22Rv1 (cell line): ENCODE results near the gene GTF2F2.

Experiments used
- H3K27ac ChIP-seq: fragments of 450-650 bp; 2 replicates; pipeline ENCODE4 v1.5.1; 2017
- CTCF ChIP-seq: fragments of 450-650 bp; IDR thresholded peaks from 2 replicates; pipeline ENCODE4 v1.5.1; 2017; ENCODE audit warnings: mild to moderate bottlenecking
- ZFX ChIP-seq: fragments of 450-650 bp; IDR thresholded peaks from 2 replicates; pipeline ENCODE4 v1.6.1; 2017; ENCODE audit warnings: antibody characterized with exemption, borderline replicate concordance

Gene GTF2F2

DNA sequence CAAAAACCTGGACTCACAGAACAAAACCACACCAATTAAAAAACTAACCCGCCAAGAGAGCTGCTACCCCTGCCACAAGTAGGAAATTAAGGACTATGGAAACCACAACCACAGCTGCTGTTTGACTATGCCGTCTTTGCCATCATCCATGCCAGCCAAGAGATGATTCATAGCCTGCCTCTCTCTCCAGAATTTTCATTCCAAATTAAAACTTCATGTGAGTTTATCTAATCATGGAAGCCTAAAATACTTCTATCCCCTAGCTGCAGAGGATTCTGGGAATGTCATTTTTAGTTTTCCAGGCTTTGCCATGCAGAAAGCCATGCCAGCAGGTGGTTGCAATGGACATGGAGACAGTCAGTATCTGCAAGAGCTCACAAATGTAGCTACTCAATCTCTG, 27.6 kb upstream of the GTF2F2 start:
- no peak overlapping the region for H3K27ac ChIP-seq

DNA sequence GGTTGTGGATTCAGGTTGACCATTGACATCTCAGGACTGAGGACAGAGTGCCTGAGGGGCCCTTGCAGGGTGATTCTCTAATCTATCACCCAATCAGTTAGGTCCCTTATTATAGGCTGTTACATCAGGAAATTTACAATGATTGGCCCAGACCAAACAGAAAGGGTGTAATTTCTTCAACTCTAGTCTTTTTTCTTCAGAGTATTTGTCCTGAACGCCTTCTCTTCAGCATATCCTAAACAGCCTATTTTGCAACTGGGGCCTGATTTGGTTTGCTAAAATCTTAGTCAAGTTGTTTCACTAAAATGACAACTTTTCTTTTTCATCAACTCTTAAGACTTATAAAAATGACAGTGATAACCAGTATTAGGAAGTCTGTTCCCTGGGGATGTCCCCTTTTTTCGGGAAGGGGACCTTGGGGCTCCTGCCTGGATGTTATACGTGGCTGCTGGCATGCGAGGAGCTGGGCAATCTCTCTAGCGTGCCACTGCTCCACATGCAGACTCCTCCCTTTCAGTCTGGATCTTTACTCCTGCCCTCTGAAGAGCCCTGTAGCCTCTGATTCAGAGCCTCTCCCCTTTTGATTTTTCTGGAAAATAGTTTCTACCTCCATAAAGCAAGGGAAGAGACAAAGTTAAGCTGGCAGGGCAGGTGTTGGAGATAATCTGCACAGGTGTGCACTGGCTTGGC, 19.6 kb upstream of the GTF2F2 start:
- H3K27ac ChIP-seq, result no peak overlapping the region
- TF ChIP-seq ZFX, result no peak
- no peak for TF ChIP-seq CTCF

More for the DNA sequence above, 27.6 kb upstream of the GTF2F2 start:
- TF ChIP-seq ZFX, result no peak
- no peak for TF ChIP-seq CTCF

DNA sequence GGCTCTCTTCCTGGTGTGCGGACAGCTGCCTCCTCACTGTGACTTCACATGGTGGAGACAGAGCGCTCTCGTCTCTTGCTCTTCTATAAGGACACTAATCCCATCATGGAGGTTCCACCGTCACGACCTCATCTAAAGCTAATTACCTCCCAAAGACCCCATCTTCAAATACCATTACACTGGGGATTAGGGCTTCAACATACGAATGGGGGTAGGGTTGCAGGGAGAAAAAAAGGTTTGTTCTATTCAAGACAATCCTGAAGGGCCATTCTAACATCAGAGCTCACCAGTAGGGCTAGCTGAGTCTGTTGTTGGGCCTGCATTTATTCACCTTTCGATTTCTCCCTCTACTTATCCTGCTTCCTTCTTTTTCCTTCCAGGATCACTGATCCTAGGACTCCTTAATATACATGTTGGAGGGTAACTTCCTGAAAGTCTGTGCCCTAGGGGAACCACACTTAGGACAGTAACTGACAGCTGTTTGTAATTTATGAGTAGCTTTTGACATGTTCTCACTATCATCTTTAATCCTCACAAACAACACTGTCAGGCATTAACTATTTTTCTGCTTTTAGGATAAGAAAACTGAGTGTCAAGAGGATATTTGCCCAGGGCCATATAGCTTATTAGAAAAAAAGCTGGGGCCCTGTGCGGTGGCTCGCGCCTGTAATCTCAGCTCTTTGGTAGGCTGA, 18.8 kb upstream of the GTF2F2 start:
- TF ChIP-seq ZFX (no peak), CTCF (no peak)
- no peak overlapping the region for H3K27ac ChIP-seq

GRCh38 chr13:45102136-45102507, 18.2 kb upstream of the GTF2F2 start:
- TF ChIP-seq ZFX (no peak), CTCF (no peak)

DNA sequence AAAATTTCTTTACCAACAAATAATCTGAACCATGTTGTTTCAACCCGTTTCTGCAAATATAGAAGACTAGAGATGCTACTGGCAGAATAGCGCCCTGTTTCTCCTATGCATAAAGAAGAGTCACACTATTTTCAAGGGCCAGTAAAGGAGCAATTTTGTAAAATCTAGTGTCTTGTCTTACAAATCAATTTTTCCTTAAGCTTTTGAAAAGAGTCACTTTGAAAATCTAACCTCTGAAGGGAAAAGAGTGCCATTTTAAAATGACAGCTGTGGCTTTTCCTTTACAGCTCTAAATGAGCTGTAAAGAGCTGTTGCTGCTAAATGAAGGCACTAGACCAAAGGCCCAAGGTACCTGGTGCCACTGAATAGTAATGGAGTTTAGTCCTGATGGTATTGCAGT, 16.9 kb upstream of the GTF2F2 start:
- no peak overlapping the region for H3K27ac ChIP-seq
- TF ChIP-seq ZFX (no peak), CTCF (no peak)

More at GRCh38 chr13:45102136-45102507, 18.2 kb upstream of the GTF2F2 start:
- H3K27ac ChIP-seq, result no peak overlapping the region

- no peak overlapping the region for H3K27ac ChIP-seq
- TF ChIP-seq ZFX (no peak), CTCF (no peak)
Observed at GRCh38 chr13:45104261-45104660, 16.0 kb upstream of the GTF2F2 start.

GRCh38 chr13:45105895-45106294, 14.4 kb upstream of the GTF2F2 start:
- TF ChIP-seq CTCF (no peak), ZFX (no peak)
- H3K27ac ChIP-seq, result no peak overlapping the region
